Prostate gland (tissue), 2 donors: Measurements from ENCODE around the gene KLF15.
A peak's percentile ranks its signal among the peaks of the same experiment; 100 is the strongest.

Source experiments
- CTCF ChIP-seq, 4 experiments: fragments of 200-600 bp in 2 of 4; fragments of 450-650 bp in 2 of 4; sonication (generic) in 2 of 4; IDR thresholded peaks; 1 replicate in 3 of 4; 2 replicates in 1 of 4; pipeline ENCODE4 v1.5.1; 2016 to 2019; ENCODE audit warnings: antibody characterized with exemption in 4 of 4, mild to moderate bottlenecking in 2 of 4, moderate library complexity in 2 of 4
- POLR2A ChIP-seq: fragments of 450-650 bp; IDR thresholded peaks from one replicate; pipeline ENCODE4 v1.6.1; 2016; ENCODE audit warnings: antibody characterized with exemption, mild to moderate bottlenecking
- POLR2AphosphoS5 ChIP-seq: sonication (generic); formaldehyde crosslinking; IDR thresholded peaks from one replicate; pipeline ENCODE4 v1.6.1; 2017; ENCODE audit warnings: antibody characterized with exemption

GRCh38 chr3:126355777-126356372 lies 1.3 kb downstream of the KLF15 start:
- TF ChIP-seq CTCF (IDR thresholded peaks at IDR 0.05), result peak in 1 of 4 experiments; percentile 15
- TF ChIP-seq POLR2A, result peak; percentile 48
- peak; percentile 99 for TF ChIP-seq POLR2AphosphoS5
